C4-2B (cell line): ENCODE measurements around the gene ERAS.

ENCODE experiments used
- ZFX ChIP-seq: fragments of 450-650 bp; IDR thresholded peaks from 2 replicates; pipeline ENCODE4 v1.6.1; 2017
- TF ChIP-seq, protein P1 (sequence below): fragments of 450-650 bp; conservative IDR thresholded peaks from 2 replicates; pipeline ENCODE4 v1.5.1; 2017; ENCODE audit warnings: mild to moderate bottlenecking

DNA sequence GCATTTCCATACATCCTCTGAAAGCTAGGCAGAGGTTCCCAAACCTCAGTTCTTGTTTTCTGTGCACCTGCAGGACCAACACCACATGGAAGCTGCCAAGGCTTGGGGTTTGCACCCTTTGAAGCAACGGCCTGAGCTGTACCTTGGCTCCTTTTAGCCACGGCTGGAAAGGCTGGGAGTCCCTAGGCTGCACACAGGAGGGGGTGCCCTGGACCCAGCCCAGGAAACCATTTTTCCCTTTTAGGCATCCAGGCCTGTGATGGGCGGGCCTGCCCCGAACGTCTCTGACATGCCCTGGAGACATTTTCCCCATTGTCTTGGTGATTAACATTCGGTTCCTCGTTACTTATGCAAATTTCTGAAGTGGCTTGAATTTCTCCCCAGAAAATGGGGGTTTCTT lies 26.5 kb downstream of the ERAS start:
- TF ChIP-seq, protein P1, sequence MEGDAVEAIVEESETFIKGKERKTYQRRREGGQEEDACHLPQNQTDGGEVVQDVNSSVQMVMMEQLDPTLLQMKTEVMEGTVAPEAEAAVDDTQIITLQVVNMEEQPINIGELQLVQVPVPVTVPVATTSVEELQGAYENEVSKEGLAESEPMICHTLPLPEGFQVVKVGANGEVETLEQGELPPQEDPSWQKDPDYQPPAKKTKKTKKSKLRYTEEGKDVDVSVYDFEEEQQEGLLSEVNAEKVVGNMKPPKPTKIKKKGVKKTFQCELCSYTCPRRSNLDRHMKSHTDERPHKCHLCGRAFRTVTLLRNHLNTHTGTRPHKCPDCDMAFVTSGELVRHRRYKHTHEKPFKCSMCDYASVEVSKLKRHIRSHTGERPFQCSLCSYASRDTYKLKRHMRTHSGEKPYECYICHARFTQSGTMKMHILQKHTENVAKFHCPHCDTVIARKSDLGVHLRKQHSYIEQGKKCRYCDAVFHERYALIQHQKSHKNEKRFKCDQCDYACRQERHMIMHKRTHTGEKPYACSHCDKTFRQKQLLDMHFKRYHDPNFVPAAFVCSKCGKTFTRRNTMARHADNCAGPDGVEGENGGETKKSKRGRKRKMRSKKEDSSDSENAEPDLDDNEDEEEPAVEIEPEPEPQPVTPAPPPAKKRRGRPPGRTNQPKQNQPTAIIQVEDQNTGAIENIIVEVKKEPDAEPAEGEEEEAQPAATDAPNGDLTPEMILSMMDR: no peak
- TF ChIP-seq ZFX: no peak
